Loucy (cell line): ENCODE data around the gene EFNB1.

Experiments used
- CTCF ChIP-seq: fragments of 200-600 bp; sonication (generic); conservative IDR thresholded peaks from 2 replicates; pipeline ENCODE4 v1.5.1; 2014; ENCODE audit warnings: mild to moderate bottlenecking, antibody characterized with exemption, low read length
- EZH2phosphoT487 ChIP-seq: fragments of 200-600 bp; IDR thresholded peaks from 2 replicates; pipeline ENCODE4 v1.6.1; 2018; ENCODE audit warnings: antibody characterized with exemption, mild to moderate bottlenecking, moderate library complexity, borderline replicate concordance

DNA sequence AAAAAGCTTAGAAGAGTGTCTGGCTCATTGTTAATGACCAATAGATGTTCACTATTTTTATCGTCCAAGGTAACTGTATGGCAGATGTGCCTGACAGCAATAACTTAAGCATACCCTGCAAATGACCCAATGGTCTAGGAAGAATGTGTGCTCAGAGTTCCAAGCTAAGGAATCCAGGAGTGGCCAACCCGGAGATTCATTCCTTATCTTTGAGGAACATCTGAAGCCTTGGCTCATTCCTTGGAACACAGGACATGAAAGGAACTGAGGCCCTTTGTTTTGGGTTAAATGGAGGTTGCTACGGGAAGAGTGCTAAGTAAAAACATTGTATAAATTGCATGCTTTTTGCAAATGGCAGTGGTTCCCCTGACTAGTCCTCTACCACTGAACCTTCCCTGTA is 38.9 kb upstream of the EFNB1 start:
- TF ChIP-seq CTCF (no peak), EZH2phosphoT487 (no peak)
